Neural progenitor cell (in vitro differentiated cells): ENCODE results near the gene NGFR. TPM values are rescaled to one million over a fixed set of nuclear protein-coding genes. Genes with fewer than 3 reads are reported as not detected.

ENCODE experiments used
- DNase-seq: peaks from one replicate; pipeline ENCODE4 v3.0.0-alpha.2; 2016; ENCODE audit warnings: low spot score
- H2AFZ ChIP-seq: fragments of 200-600 bp; sonication (generic); replicated peaks from 2 replicates; pipeline ENCODE4 v1.6.1; 2016; ENCODE audit warnings: antibody characterized with exemption
- H3F3A ChIP-seq: fragments of 200-600 bp; sonication (generic); 2 replicates; pipeline ENCODE4 v1.6.1; 2016; ENCODE audit warnings: antibody characterized with exemption, low read depth
- H3K27ac ChIP-seq: fragments of 200-600 bp; sonication (generic); 2 replicates; pipeline ENCODE4 v1.5.1; 2016; ENCODE audit warnings: mild to moderate bottlenecking
- H3K27me3 ChIP-seq: fragments of 200-600 bp; sonication (generic); 2 replicates; pipeline ENCODE4 v1.6.1; 2016; ENCODE audit warnings: mild to moderate bottlenecking, moderate library complexity
- H3K36me3 ChIP-seq: fragments of 200-600 bp; sonication (generic); 2 replicates; pipeline ENCODE4 v1.5.1; 2016
- H3K4me1 ChIP-seq: fragments of 200-600 bp; sonication (generic); 2 replicates; pipeline ENCODE4 v1.6.1; 2016; ENCODE audit warnings: mixed run types
- H3K4me2 ChIP-seq: fragments of 200-600 bp; sonication (generic); 2 replicates; pipeline ENCODE4 v1.6.1; 2016
- H3K4me3 ChIP-seq: fragments of 200-600 bp; sonication (generic); 2 replicates; pipeline ENCODE4 v1.5.1; 2016
- H3K79me2 ChIP-seq: fragments of 200-600 bp; sonication (generic); 2 replicates; pipeline ENCODE4 v1.6.1; 2016; ENCODE audit warnings: low read depth
- H3K9ac ChIP-seq: fragments of 200-600 bp; sonication (generic); 2 replicates; pipeline ENCODE4 v1.6.1; 2016
- H3K9me3 ChIP-seq: fragments of 200-600 bp; sonication (generic); 2 replicates; pipeline ENCODE4 v1.5.1; 2016; ENCODE audit warnings: low read depth
- H4K20me1 ChIP-seq: fragments of 200-600 bp; sonication (generic); 2 replicates; pipeline ENCODE4 v1.6.1; 2016; ENCODE audit warnings: low read depth
- H3K27ac Mint-ChIP-seq: 3 replicates; pipeline ENCODE4 v1.8.0; 2021; ENCODE audit warnings: mixed read lengths
- H3K27me3 Mint-ChIP-seq: 2 replicates; pipeline ENCODE4 v1.8.0; 2022; ENCODE audit warnings: low read depth, mild to moderate bottlenecking, inconsistent platforms, moderate library complexity, mixed read lengths; ENCODE audit not compliant: insufficient read depth
- H3K36me3 Mint-ChIP-seq: 3 replicates; pipeline ENCODE4 v1.8.0; 2021; ENCODE audit warnings: mixed read lengths
- H3K4me1 Mint-ChIP-seq: 3 replicates; pipeline ENCODE4 v1.8.0; 2021; ENCODE audit warnings: mixed read lengths
- H3K4me3 Mint-ChIP-seq: 3 replicates; pipeline ENCODE4 v1.8.0; 2021; ENCODE audit warnings: mild to moderate bottlenecking, moderate library complexity, mixed read lengths
- H3K9me3 Mint-ChIP-seq: 3 replicates; pipeline ENCODE4 v1.8.0; 2020; ENCODE audit warnings: mixed read lengths
- EZH2 ChIP-seq: fragments of 200-600 bp; sonication (generic); IDR thresholded peaks from 2 replicates; pipeline ENCODE4 v1.6.1; 2017; ENCODE audit warnings: antibody characterized with exemption, mild to moderate bottlenecking, moderate library complexity
- EZH2phosphoT487 ChIP-seq: fragments of 200-600 bp; sonication (generic); IDR thresholded peaks from 2 replicates; pipeline ENCODE4 v1.6.1; 2017; ENCODE audit warnings: antibody characterized with exemption
- total RNA-seq: library from RNA; depleted of rRNA; stranded (reverse); fragments of >200 nt; gene quantifications from 2 replicates; pipeline ENCODE4 v1.2.3, GENCODE V29; 2015; ENCODE audit warnings: low replicate concordance
- TF ChIP-seq, protein P1 (sequence below): fragments of 200-600 bp; sonication (generic); IDR thresholded peaks from 2 replicates; pipeline ENCODE4 v1.5.1; 2017; ENCODE audit warnings: antibody characterized with exemption, mild to moderate bottlenecking

The NGFR gene
- total RNA-seq, 1 donor from 2014 or later, result 6.6 TPM

GRCh38 chr17:49490276-49490675 is 4.8 kb upstream of the NGFR start:
- Mint-ChIP-seq H3K27ac (no peak overlapping the region), H3K36me3 (no peaks in the 10 kb centered on the region), H3K4me1 (peaks cover 30% of the 10 kb centered on the region)

GRCh38 chr17:49491192-49491769 is 3.8 kb upstream of the NGFR start:
- H3K4me1 ChIP-seq, result peaks cover 14% of the 10 kb centered on the region
- peaks cover 48% of the 10 kb centered on the region for H3K27me3 Mint-ChIP-seq
- H3K9me3 ChIP-seq, result no peaks in the 10 kb centered on the region
- no peak overlapping the region for H3K4me3 ChIP-seq
- H3K9ac ChIP-seq, result no peak overlapping the region
- H3K4me1 Mint-ChIP-seq, result peaks cover 22% of the 10 kb centered on the region
- no peaks in the 10 kb centered on the region for H3K36me3 ChIP-seq
- H2AFZ ChIP-seq, result no peak overlapping the region
- no peaks in the 10 kb centered on the region for H4K20me1 ChIP-seq
- peaks cover 27% of the 10 kb centered on the region for H3F3A ChIP-seq
- no peaks in the 10 kb centered on the region for H3K79me2 ChIP-seq
- no peak overlapping the region for H3K4me3 Mint-ChIP-seq
- no peak for DNase-seq
- H3K4me2 ChIP-seq, result no peak overlapping the region
- peaks cover 46% of the 10 kb centered on the region for H3K27me3 ChIP-seq
- TF ChIP-seq EZH2 (no peak), EZH2phosphoT487 (no peak)
- TF ChIP-seq, protein P1, sequence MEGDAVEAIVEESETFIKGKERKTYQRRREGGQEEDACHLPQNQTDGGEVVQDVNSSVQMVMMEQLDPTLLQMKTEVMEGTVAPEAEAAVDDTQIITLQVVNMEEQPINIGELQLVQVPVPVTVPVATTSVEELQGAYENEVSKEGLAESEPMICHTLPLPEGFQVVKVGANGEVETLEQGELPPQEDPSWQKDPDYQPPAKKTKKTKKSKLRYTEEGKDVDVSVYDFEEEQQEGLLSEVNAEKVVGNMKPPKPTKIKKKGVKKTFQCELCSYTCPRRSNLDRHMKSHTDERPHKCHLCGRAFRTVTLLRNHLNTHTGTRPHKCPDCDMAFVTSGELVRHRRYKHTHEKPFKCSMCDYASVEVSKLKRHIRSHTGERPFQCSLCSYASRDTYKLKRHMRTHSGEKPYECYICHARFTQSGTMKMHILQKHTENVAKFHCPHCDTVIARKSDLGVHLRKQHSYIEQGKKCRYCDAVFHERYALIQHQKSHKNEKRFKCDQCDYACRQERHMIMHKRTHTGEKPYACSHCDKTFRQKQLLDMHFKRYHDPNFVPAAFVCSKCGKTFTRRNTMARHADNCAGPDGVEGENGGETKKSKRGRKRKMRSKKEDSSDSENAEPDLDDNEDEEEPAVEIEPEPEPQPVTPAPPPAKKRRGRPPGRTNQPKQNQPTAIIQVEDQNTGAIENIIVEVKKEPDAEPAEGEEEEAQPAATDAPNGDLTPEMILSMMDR, result no peak
- no peaks in the 10 kb centered on the region for H3K36me3 Mint-ChIP-seq
- H3K27ac Mint-ChIP-seq, result no peak overlapping the region
- no peak overlapping the region for H3K27ac ChIP-seq
- peaks cover 2% of the 10 kb centered on the region for H3K9me3 Mint-ChIP-seq

More at GRCh38 chr17:49490276-49490675, 4.8 kb upstream of the NGFR start:
- Histone ChIP-seq H3K9me3 (no peaks in the 10 kb centered on the region), H3F3A (peaks cover 26% of the 10 kb centered on the region), H3K4me3 (no peak overlapping the region), H3K79me2 (no peaks in the 10 kb centered on the region), H3K4me2 (no peak overlapping the region), H3K27ac (no peak overlapping the region), H3K36me3 (no peaks in the 10 kb centered on the region), H3K4me1 (peaks cover 21% of the 10 kb centered on the region), H2AFZ (no peak overlapping the region), H3K9ac (no peak overlapping the region), H3K27me3 (peaks cover 36% of the 10 kb centered on the region), H4K20me1 (no peaks in the 10 kb centered on the region)
- Mint-ChIP-seq H3K4me3 (no peak overlapping the region), H3K27me3 (peaks cover 45% of the 10 kb centered on the region), H3K9me3 (peaks cover 2% of the 10 kb centered on the region)
- DNase-seq, result no peak
- TF ChIP-seq, protein P1, result no peak
- TF ChIP-seq EZH2, result no peak
- TF ChIP-seq EZH2phosphoT487, result no peak

DNA sequence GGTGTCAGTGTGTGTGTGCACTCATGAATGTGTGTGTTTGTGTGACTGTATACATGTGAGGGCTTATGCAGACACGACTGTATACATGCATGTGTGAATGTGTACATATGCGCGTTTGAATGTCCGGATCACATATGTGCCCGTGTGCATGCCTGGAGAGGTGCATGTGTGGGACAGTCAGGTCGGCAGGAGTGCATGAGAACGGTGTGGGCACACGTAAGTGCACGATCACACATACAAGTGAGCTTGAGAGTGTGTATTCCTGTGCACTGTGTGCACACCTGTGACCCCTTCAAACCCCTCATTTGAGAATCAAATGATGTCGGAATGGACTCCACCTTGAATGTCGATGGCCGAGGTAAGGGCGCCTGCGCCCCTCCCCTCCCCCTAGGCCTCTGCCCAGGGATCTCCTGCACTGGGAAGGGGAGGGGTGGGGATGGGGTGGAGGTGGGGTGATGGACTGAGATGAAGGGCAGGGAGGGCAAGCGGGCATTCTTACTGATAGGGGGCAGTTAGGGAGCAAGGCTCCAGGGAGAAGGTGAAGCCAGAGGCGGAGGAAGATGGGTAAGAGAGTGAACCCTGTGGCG is 601 bp upstream of the NGFR start:
- no peak overlapping the region for H3K9ac ChIP-seq
- no peak for DNase-seq
- H3K4me1 Mint-ChIP-seq, result peaks cover 17% of the 10 kb centered on the region
- peak overlapping the region; percentile 74 for H2AFZ ChIP-seq
- no peak overlapping the region for H3K27ac ChIP-seq
- H3K4me3 ChIP-seq, result peak overlapping the region; percentile 88
- no peaks in the 10 kb centered on the region for H3K36me3 ChIP-seq
- no peaks in the 10 kb centered on the region for H3K9me3 ChIP-seq
- H3K27me3 Mint-ChIP-seq, result peaks cover 64% of the 10 kb centered on the region
- H3K79me2 ChIP-seq, result no peaks in the 10 kb centered on the region
- H4K20me1 ChIP-seq, result peaks cover 25% of the 10 kb centered on the region
- H3K9me3 Mint-ChIP-seq, result peaks cover 2% of the 10 kb centered on the region
- no peak for TF ChIP-seq EZH2
- TF ChIP-seq, protein P1, result no peak
- TF ChIP-seq EZH2phosphoT487, result no peak
- no peaks in the 10 kb centered on the region for H3K36me3 Mint-ChIP-seq
- H3K27me3 ChIP-seq, result peaks cover 77% of the 10 kb centered on the region
- peaks cover 45% of the 10 kb centered on the region for H3F3A ChIP-seq
- H3K4me1 ChIP-seq, result peaks cover 18% of the 10 kb centered on the region
- no peak overlapping the region for H3K27ac Mint-ChIP-seq
- peak overlapping the region; percentile 79 for H3K4me3 Mint-ChIP-seq
- peak overlapping the region; percentile 99 for H3K4me2 ChIP-seq
